Glutamatergic neuron (in vitro differentiated cells): ENCODE results near the gene PUS10. TPM values are rescaled to one million over a fixed set of nuclear protein-coding genes. Genes with fewer than 3 reads are reported as not detected.
"Not testable (repeated sequence)": the region's sequence is repeated elsewhere in the genome, so short reads cannot be mapped to it uniquely, and the experiment has no call there.

ENCODE experiments used
- DNase-seq: peaks from one replicate; pipeline ENCODE4 v3.0.0; 2022
- H3K27ac Mint-ChIP-seq: one replicate; pipeline ENCODE4 v1.8.0; 2020; ENCODE audit warnings: mild to moderate bottlenecking, mixed read lengths, inconsistent platforms; ENCODE audit not compliant: unreplicated experiment
- H3K27me3 Mint-ChIP-seq: one replicate; pipeline ENCODE4 v1.8.0; 2020; ENCODE audit warnings: mild to moderate bottlenecking, moderate library complexity, mixed read lengths, inconsistent platforms; ENCODE audit not compliant: unreplicated experiment
- H3K36me3 Mint-ChIP-seq: one replicate; pipeline ENCODE4 v1.8.0; 2020; ENCODE audit warnings: mild to moderate bottlenecking, mixed read lengths, inconsistent platforms; ENCODE audit not compliant: unreplicated experiment
- H3K4me1 Mint-ChIP-seq: one replicate; pipeline ENCODE4 v1.8.0; 2020; ENCODE audit warnings: mild to moderate bottlenecking, low read depth, mixed read lengths, inconsistent platforms; ENCODE audit not compliant: unreplicated experiment
- H3K4me3 Mint-ChIP-seq: one replicate; pipeline ENCODE4 v1.8.0; 2020; ENCODE audit warnings: mild to moderate bottlenecking, mixed read lengths, inconsistent platforms; ENCODE audit not compliant: unreplicated experiment
- H3K9me3 Mint-ChIP-seq: one replicate; pipeline ENCODE4 v1.8.0; 2020; ENCODE audit warnings: mild to moderate bottlenecking, moderate library complexity, mixed read lengths, inconsistent platforms; ENCODE audit not compliant: unreplicated experiment
- CTCF ChIP-seq: fragments of 200-600 bp; sonication (generic); IDR thresholded peaks from one replicate; pipeline ENCODE4 v1.5.0; 2021; ENCODE audit not compliant: partially characterized antibody, unreplicated experiment
- total RNA-seq: library from RNA; stranded (reverse); fragmentation: NEBNext Ultra II Directional; extraction: Animal tissue kit (Norgen Biotek cat#: 25700); gene quantifications from one replicate; pipeline ENCODE4 v1.2.1, GENCODE V29; 2021; ENCODE audit not compliant: unreplicated experiment

Gene PUS10
- total RNA-seq, 1 donor from 2014 or later = 2.5 TPM

DNA sequence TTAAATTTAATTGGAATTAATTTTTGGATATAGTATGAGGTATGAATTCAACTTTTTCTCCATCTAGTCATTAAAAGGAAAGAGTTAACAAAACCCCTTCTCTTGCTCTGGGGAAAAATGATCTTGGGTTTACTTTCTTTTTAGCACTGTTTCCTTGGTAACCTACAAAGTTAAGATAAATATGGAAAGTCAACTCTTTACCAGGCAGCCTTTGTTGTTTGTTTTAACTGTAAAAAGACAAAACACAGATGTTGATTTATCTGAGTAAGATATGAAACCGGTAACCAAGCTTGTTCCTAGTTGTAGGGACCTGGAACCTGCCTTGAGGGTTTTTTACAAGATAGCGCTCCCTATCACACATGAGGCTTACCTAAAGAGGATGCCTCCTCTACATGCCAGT lies 37.5 kb upstream of the PUS10 start:
- no peak for DNase-seq
- Mint-ChIP-seq H3K27me3 (no peaks in the 10 kb centered on the region), H3K36me3 (no peaks in the 10 kb centered on the region), H3K4me3 (no peak overlapping the region), H3K4me1 (no peaks in the 10 kb centered on the region), H3K27ac (no peak overlapping the region), H3K9me3 (no peaks in the 10 kb centered on the region)
- no peak for TF ChIP-seq CTCF

DNA sequence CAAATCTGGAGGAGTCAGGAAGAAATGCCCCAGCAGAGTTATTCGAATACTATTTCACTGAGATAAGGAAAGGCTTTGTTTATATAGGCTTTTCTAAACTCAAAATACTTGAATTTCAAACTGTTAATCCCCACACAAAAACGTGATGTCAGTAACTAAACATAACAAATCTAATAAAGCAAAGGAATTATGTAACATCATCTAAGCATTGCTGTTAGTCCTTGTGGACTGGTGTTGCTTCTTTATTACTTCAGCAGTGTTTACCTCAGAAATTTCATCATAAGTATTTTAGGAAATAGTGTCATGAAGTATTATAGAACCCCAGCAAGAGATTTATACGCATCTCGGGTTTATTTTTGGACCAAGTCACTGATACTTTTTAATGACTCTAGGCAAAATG lies 27.9 kb upstream of the PUS10 start:
- no peaks in the 10 kb centered on the region for H3K27me3 Mint-ChIP-seq
- H3K36me3 Mint-ChIP-seq = no peaks in the 10 kb centered on the region
- H3K4me3 Mint-ChIP-seq = no peak overlapping the region
- no peak for DNase-seq
- H3K9me3 Mint-ChIP-seq = no peaks in the 10 kb centered on the region
- H3K27ac Mint-ChIP-seq = no peak overlapping the region
- H3K4me1 Mint-ChIP-seq = no peaks in the 10 kb centered on the region
- no peak for TF ChIP-seq CTCF

DNA sequence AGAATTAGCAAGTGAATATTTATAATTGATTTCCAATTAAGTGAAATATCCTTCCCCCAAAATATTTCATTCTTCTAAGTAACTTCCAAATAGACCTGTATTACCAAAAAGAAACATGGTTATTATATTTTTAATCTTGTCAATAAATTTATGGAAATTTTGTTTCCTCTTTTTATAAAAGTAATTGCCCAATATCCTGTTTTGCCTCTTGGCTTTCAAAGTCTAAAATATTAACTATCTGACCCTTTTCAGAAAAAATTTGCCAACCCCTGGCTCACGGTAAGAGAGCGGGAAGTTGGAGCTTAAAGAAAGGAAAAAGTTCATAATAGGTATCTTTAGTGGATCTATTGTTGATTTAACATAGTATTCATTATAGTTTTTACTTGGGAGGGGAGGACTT lies 27.2 kb upstream of the PUS10 start:
- H3K27ac Mint-ChIP-seq = no peak overlapping the region
- no peaks in the 10 kb centered on the region for H3K36me3 Mint-ChIP-seq
- DNase-seq = no peak
- H3K4me3 Mint-ChIP-seq = no peak overlapping the region
- no peaks in the 10 kb centered on the region for H3K4me1 Mint-ChIP-seq
- H3K27me3 Mint-ChIP-seq = no peaks in the 10 kb centered on the region
- H3K9me3 Mint-ChIP-seq = no peaks in the 10 kb centered on the region
- no peak for TF ChIP-seq CTCF

GRCh38 chr2:61044636-61045035 lies 26.6 kb upstream of the PUS10 start:
- no peaks in the 10 kb centered on the region for H3K9me3 Mint-ChIP-seq
- no peaks in the 10 kb centered on the region for H3K27me3 Mint-ChIP-seq
- no peak overlapping the region for H3K4me3 Mint-ChIP-seq
- no peak overlapping the region for H3K27ac Mint-ChIP-seq
- TF ChIP-seq CTCF = no peak
- DNase-seq = no peak
- no peaks in the 10 kb centered on the region for H3K36me3 Mint-ChIP-seq
- no peaks in the 10 kb centered on the region for H3K4me1 Mint-ChIP-seq

DNA sequence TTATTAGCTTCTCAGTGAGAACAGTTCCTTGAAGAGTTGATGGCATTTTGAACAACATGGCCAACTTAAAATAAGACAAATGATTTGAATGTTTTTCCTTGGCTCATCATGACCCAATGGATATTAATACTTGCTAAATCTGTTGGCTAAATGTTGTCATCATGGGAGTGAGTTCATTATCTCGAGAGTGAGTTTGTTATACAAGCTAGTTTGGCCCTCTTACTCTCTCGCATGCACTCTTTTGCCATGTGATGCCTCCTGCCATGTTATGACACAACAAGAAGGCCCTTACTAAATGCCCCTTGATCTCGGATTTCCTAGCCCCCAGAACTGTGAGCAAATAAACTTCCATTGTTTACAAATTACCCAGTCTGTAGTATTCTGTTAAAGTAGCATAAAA lies 24.8 kb upstream of the PUS10 start:
- Mint-ChIP-seq H3K9me3 (peaks cover 5% of the 10 kb centered on the region), H3K4me1 (no peaks in the 10 kb centered on the region), H3K36me3 (peaks cover 3% of the 10 kb centered on the region)

GRCh38 chr2:61036643-61037042 lies 18.6 kb upstream of the PUS10 start:
- DNase-seq, H3K4me1 Mint-ChIP-seq, H3K27me3 Mint-ChIP-seq, H3K9me3 Mint-ChIP-seq, H3K27ac Mint-ChIP-seq, H3K4me3 Mint-ChIP-seq: not testable (repeated sequence)
- H3K36me3 Mint-ChIP-seq = peaks cover 26% of the 10 kb centered on the region

More for the DNA sequence above, 24.8 kb upstream of the PUS10 start:
- no peak overlapping the region for H3K4me3 Mint-ChIP-seq
- no peak overlapping the region for H3K27ac Mint-ChIP-seq
- TF ChIP-seq CTCF = no peak
- peaks cover 2% of the 10 kb centered on the region for H3K27me3 Mint-ChIP-seq
- DNase-seq = no peak

DNA sequence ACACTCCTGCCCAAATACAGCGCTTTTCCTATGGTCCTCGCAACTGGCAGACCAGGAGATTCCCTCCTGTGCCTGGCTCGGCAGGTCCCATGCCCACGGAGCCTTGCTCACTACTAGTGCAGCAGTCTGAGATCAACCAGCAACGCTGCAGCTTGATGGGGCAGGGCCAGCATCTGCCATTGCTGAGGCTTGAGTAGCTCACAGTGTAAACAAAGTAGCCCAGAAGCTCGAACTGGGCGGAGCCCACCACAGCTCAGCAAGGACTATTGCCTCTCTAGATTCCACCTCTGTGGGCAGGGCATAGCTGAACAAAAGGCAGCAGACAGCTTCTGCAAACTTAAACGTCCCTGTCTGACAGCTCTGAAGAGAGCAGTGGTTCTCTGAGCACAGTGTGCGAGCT lies 16.5 kb upstream of the PUS10 start:
- H3K4me3 Mint-ChIP-seq, H3K27me3 Mint-ChIP-seq, DNase-seq, H3K9me3 Mint-ChIP-seq, H3K27ac Mint-ChIP-seq, H3K4me1 Mint-ChIP-seq: not testable (repeated sequence)
- peaks cover 28% of the 10 kb centered on the region for H3K36me3 Mint-ChIP-seq
